ENCODE measurements around the gene MAML2. TPM values are rescaled to one million over a fixed set of nuclear protein-coding genes. Genes with fewer than 3 reads are reported as not detected.

Gene MAML2
- total RNA-seq, 1 donor from 2014 or later = 5.2 TPM

DNA sequence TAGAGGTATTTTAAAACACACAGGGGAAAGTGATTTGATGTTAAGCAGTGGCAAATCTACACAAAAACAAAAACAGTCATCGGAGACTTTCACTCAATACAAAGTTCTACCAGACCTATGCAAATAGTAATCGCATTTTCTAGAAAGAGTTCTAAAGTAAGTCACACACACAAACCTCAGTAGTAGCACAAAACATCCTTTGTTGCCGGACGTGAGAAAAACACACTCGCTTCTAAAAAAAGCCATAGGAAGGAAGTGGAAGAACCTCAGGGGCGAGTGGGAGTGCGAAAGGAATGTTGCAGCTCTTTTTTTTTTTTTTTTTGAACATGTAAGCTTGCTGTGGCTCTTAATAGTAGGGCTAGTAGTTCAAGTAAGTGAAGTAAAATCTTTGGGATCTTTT is 88.9 kb downstream of the MAML2 start:
- Histone ChIP-seq H3K27me3 (ENCODE audit: control insufficient read depth in 3 of 3, insufficient read depth in 3 of 3, low read length in 3 of 3) (no peaks in the 10 kb centered on the region), H3K4me1 (ENCODE audit: control insufficient read depth in 3 of 3, insufficient read depth in 3 of 3, low read length in 3 of 3) (peaks cover 6 to 14% (median 12%) of the 10 kb centered on the region in 3 donors), H3K9me3 (ENCODE audit: control insufficient read depth in 3 of 3, low read length in 3 of 3) (no peaks in the 10 kb centered on the region), H3K36me3 (ENCODE audit: control insufficient read depth in 3 of 3, insufficient read depth in 3 of 3, low read length in 3 of 3) (no peaks in the 10 kb centered on the region), H3K4me3 (ENCODE audit: low read length in 3 of 3) (no peak overlapping the region), H3K9ac (ENCODE audit: low read depth in 1 of 3, low read length in 3 of 3) (no peak overlapping the region), H3K27ac (ENCODE audit: low read depth, low read length) (no peak overlapping the region)

DNA sequence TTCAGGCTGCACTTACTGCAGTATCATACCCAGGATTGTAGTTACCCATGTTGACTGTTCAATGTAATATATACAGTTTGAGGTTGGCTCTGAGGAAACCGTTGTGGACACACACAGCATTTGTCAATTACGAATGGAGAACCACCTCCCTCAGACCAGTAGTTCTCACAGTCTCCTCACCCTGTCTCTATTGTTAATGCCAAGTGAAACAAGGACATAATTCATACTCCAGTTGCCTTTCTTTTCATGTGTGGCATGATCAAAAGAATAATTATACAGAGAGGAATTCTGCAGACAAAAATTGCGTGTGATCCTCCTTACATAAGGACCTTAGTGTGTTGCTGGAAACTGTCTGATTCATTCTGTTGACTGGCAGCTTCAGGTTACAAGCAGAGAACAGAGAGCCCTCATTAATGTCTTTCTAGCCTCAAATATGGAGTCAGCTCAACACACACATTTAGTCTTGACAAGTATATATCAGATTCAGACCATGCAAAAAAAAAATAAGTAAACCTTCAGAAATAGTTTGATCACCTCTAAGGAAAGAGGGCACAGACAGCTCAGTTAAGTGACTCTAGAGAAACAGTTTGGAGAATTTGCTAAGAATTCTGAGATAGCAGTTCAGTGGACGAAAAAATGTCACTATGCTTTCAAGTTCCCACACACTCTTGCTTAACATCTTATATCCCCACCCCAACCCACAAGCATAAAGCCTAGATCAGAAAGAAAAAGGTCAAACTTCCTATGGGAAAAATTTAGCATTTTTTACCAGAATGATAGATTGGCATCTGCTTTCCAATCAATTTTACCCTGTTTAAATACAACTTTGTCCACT is 96.1 kb downstream of the MAML2 start:
- H3K9ac ChIP-seq (ENCODE audit: low read depth in 1 of 3, low read length in 3 of 3) = no peak overlapping the region
- H3K27ac ChIP-seq (ENCODE audit: low read depth, low read length) = no peak overlapping the region
- H3K9me3 ChIP-seq (ENCODE audit: control insufficient read depth in 3 of 3, low read length in 3 of 3) = no peaks in the 10 kb centered on the region
- H3K4me1 ChIP-seq (ENCODE audit: control insufficient read depth in 3 of 3, insufficient read depth in 3 of 3, low read length in 3 of 3) = peaks cover 4 to 6% (median 5%) of the 10 kb centered on the region in 3 donors
- H3K27me3 ChIP-seq (ENCODE audit: control insufficient read depth in 3 of 3, insufficient read depth in 3 of 3, low read length in 3 of 3) = no peaks in the 10 kb centered on the region
- H3K36me3 ChIP-seq (ENCODE audit: control insufficient read depth in 3 of 3, insufficient read depth in 3 of 3, low read length in 3 of 3) = no peaks in the 10 kb centered on the region
- H3K4me3 ChIP-seq (ENCODE audit: low read length in 3 of 3) = no peak overlapping the region

DNA sequence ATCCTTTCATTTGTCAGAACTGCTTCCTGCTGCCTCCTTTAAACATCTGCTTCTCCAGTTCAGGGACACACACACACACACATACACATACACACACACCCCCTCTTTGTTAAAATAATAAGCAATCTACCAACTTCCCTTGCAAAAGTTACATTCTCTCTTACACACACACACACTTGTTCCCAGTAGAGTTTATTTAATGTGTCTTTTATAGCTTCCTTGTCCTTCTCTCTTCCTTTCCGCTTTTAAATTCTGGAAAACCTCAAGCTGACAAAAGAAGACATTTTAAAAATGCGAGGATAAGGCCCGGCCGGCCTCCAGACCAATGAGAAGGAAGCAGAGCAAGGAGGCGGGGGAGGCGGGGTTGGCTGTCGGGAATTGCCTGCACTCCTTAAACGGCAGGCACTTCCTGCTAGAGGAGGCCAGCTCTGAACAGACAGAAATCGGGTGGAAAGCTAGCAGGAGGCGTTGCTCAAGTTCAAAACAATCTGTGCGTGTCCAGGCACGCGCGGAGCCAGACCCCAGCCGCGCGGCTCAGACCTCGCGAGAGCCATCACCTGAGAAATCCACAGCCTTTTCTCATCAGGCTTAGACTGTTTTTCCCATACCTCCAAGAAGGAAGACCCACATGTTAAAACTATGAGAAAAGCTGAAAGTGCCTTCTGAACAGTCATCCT is 99.9 kb downstream of the MAML2 start:
- Histone ChIP-seq H3K27me3 (ENCODE audit: control insufficient read depth in 3 of 3, insufficient read depth in 3 of 3, low read length in 3 of 3) (no peaks in the 10 kb centered on the region), H3K27ac (ENCODE audit: low read depth, low read length) (peak overlapping the region; percentile 46), H3K4me3 (ENCODE audit: low read length in 3 of 3) (peak overlapping the region; percentile 63 to 83 (median 69)), H3K9ac (ENCODE audit: low read depth in 1 of 3, low read length in 3 of 3) (peak overlapping the region; percentile 48 to 71 (median 55)), H3K36me3 (ENCODE audit: control insufficient read depth in 3 of 3, insufficient read depth in 3 of 3, low read length in 3 of 3) (no peaks in the 10 kb centered on the region), H3K4me1 (ENCODE audit: control insufficient read depth in 3 of 3, insufficient read depth in 3 of 3, low read length in 3 of 3) (peaks cover 4 to 9% (median 5%) of the 10 kb centered on the region in 3 donors), H3K9me3 (ENCODE audit: control insufficient read depth in 3 of 3, low read length in 3 of 3) (no peaks in the 10 kb centered on the region)

- H3K4me3 ChIP-seq (ENCODE audit: low read length in 3 of 3) = no peak overlapping the region
- H3K27ac ChIP-seq (ENCODE audit: low read depth, low read length) = peak overlapping the region; percentile 46
- no peak overlapping the region for H3K9ac ChIP-seq (ENCODE audit: low read depth in 1 of 3, low read length in 3 of 3)
Measured at GRCh38 chr11:96242191-96242847, 100.7 kb downstream of the MAML2 start.

DNA sequence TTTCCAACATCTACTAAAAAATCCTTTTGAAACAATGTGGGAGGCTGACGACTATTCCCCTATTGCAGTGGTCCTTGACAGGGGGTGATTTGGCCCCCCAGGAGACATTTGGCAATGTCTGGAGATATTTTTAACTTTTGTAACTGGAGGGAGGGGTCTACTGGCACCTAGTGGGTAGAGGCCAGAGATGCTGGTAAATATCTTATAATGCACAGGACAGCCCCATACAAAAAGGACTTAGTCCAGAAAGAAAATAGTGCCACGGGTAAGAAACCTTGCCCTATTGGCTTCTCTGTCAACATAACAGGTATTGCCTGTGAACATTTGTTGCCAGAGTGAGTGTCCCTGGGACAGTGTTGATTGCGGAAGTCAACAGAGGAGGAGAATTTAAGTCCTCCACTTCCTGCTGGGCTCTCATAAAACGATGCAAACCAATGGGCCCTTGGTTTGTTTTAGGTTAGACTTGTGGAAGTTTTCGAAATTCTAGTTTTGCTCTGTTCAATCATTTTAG is 101.6 kb downstream of the MAML2 start:
- no peaks in the 10 kb centered on the region for H3K27me3 ChIP-seq (ENCODE audit: control insufficient read depth in 3 of 3, insufficient read depth in 3 of 3, low read length in 3 of 3)
- no peaks in the 10 kb centered on the region for H3K36me3 ChIP-seq (ENCODE audit: control insufficient read depth in 3 of 3, insufficient read depth in 3 of 3, low read length in 3 of 3)
- H3K4me1 ChIP-seq (ENCODE audit: control insufficient read depth in 3 of 3, insufficient read depth in 3 of 3, low read length in 3 of 3) = peaks cover 4 to 9% (median 5%) of the 10 kb centered on the region in 3 donors
- no peaks in the 10 kb centered on the region for H3K9me3 ChIP-seq (ENCODE audit: control insufficient read depth in 3 of 3, low read length in 3 of 3)
- no peak overlapping the region for H3K4me3 ChIP-seq (ENCODE audit: low read length in 3 of 3)
- no peak overlapping the region for H3K9ac ChIP-seq (ENCODE audit: low read depth in 1 of 3, low read length in 3 of 3)
- no peak overlapping the region for H3K27ac ChIP-seq (ENCODE audit: low read depth, low read length)

More at GRCh38 chr11:96242191-96242847, 100.7 kb downstream of the MAML2 start:
- Histone ChIP-seq H3K9me3 (ENCODE audit: control insufficient read depth in 3 of 3, low read length in 3 of 3) (no peaks in the 10 kb centered on the region), H3K27me3 (ENCODE audit: control insufficient read depth in 3 of 3, insufficient read depth in 3 of 3, low read length in 3 of 3) (no peaks in the 10 kb centered on the region), H3K4me1 (ENCODE audit: control insufficient read depth in 3 of 3, insufficient read depth in 3 of 3, low read length in 3 of 3) (peaks cover 4 to 9% (median 5%) of the 10 kb centered on the region in 3 donors), H3K36me3 (ENCODE audit: control insufficient read depth in 3 of 3, insufficient read depth in 3 of 3, low read length in 3 of 3) (no peaks in the 10 kb centered on the region)

GRCh38 chr11:96238563-96239135 is 104.3 kb downstream of the MAML2 start:
- Histone ChIP-seq H3K4me1 (ENCODE audit: control insufficient read depth in 3 of 3, insufficient read depth in 3 of 3, low read length in 3 of 3) (peaks cover 4 to 9% (median 5%) of the 10 kb centered on the region in 3 donors), H3K9me3 (ENCODE audit: control insufficient read depth in 3 of 3, low read length in 3 of 3) (no peaks in the 10 kb centered on the region), H3K27me3 (ENCODE audit: control insufficient read depth in 3 of 3, insufficient read depth in 3 of 3, low read length in 3 of 3) (no peaks in the 10 kb centered on the region), H3K9ac (ENCODE audit: low read depth in 1 of 3, low read length in 3 of 3) (no peak overlapping the region), H3K36me3 (ENCODE audit: control insufficient read depth in 3 of 3, insufficient read depth in 3 of 3, low read length in 3 of 3) (no peaks in the 10 kb centered on the region), H3K4me3 (ENCODE audit: low read length in 3 of 3) (no peak overlapping the region), H3K27ac (ENCODE audit: low read depth, low read length) (no peak overlapping the region)

DNA sequence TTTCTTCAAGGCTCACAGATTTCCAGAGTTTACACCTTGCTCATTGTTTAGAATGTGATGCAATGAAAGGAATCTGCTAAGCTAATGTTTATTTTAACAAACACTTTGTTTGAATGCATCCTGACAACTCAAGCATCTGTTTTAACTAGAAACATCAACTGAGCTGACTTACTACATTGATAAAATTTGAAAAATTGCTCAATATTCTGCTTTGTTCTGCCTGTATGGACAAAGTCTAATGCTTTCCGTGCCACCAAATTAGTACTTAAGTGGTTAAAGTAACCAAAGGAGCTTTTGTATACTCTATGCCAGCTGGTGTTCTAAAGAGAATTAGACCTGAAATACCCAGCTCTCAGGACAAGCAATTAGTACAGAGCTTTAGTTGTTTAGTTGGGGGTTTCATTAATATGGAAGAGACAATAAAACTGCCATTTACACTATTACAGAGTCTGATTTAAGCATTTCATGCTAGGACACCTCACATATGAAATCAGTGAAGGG is 105.2 kb downstream of the MAML2 start:
- Histone ChIP-seq H3K4me1 (ENCODE audit: control insufficient read depth in 3 of 3, insufficient read depth in 3 of 3, low read length in 3 of 3) (peaks cover 4 to 7% (median 5%) of the 10 kb centered on the region in 3 donors), H3K4me3 (ENCODE audit: low read length in 3 of 3) (no peak overlapping the region), H3K36me3 (ENCODE audit: control insufficient read depth in 3 of 3, insufficient read depth in 3 of 3, low read length in 3 of 3) (no peaks in the 10 kb centered on the region), H3K9ac (ENCODE audit: low read depth in 1 of 3, low read length in 3 of 3) (no peak overlapping the region), H3K27me3 (ENCODE audit: control insufficient read depth in 3 of 3, insufficient read depth in 3 of 3, low read length in 3 of 3) (no peaks in the 10 kb centered on the region), H3K27ac (ENCODE audit: low read depth, low read length) (no peak overlapping the region), H3K9me3 (ENCODE audit: control insufficient read depth in 3 of 3, low read length in 3 of 3) (no peaks in the 10 kb centered on the region)

DNA sequence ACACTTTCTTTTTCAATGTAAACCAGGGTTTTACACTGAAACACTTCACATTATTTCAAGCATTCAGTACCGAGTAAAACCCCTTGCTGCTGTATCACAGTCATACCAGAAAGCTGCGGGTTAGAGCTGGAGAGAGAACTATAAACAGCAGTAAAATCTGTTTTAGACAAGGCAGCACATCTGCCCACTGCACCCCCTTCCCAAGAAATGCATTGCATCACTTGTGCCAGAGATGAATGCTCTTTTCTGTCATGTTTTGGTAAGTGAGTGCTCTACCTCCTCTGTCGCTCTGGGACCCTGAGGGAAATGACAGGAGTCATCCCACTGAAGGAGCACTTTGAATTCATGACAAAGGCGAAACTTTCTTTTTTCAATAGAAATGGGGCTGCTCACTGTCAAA is 107.2 kb downstream of the MAML2 start:
- no peaks in the 10 kb centered on the region for H3K27me3 ChIP-seq (ENCODE audit: control insufficient read depth in 3 of 3, insufficient read depth in 3 of 3, low read length in 3 of 3)
- peaks cover 0 to 3% (median 0%) of the 10 kb centered on the region in 3 donors for H3K4me1 ChIP-seq (ENCODE audit: control insufficient read depth in 3 of 3, insufficient read depth in 3 of 3, low read length in 3 of 3)
- no peak overlapping the region for H3K4me3 ChIP-seq (ENCODE audit: low read length in 3 of 3)
- H3K36me3 ChIP-seq (ENCODE audit: control insufficient read depth in 3 of 3, insufficient read depth in 3 of 3, low read length in 3 of 3) = no peaks in the 10 kb centered on the region
- no peak overlapping the region for H3K27ac ChIP-seq (ENCODE audit: low read depth, low read length)
- no peak overlapping the region for H3K9ac ChIP-seq (ENCODE audit: low read depth in 1 of 3, low read length in 3 of 3)
- H3K9me3 ChIP-seq (ENCODE audit: control insufficient read depth in 3 of 3, low read length in 3 of 3) = no peaks in the 10 kb centered on the region

DNA sequence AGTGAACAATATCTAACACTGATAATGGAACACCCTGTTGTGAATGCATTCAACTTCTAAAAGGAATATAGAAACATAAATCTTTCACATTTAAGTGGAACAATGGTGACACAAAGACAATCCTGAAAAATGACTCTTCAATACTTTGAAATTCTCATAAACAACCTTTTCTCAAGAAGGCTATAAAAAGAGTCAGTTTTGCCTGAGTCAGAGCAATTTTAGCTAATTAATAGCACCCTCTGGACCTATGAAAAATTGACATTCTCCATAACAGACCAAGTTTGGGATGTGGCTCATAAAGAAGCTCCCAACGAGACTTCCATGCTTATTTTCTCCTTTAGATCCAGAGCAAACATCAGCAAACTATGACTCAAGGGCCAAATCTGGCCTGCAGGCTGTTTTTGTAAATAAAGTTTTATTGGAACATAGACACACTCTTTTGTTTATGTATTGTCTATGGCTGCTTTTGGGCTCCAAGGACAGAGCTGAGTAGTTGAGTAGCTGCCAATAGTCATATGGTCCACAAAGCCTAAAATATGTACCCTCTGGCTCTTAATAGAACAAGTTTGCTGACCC is 108.0 kb downstream of the MAML2 start:
- H3K4me3 ChIP-seq (ENCODE audit: low read length in 3 of 3) = no peak overlapping the region
- peaks cover 0 to 3% (median 0%) of the 10 kb centered on the region in 3 donors for H3K4me1 ChIP-seq (ENCODE audit: control insufficient read depth in 3 of 3, insufficient read depth in 3 of 3, low read length in 3 of 3)
- no peak overlapping the region for H3K27ac ChIP-seq (ENCODE audit: low read depth, low read length)
- no peaks in the 10 kb centered on the region for H3K36me3 ChIP-seq (ENCODE audit: control insufficient read depth in 3 of 3, insufficient read depth in 3 of 3, low read length in 3 of 3)
- no peaks in the 10 kb centered on the region for H3K9me3 ChIP-seq (ENCODE audit: control insufficient read depth in 3 of 3, low read length in 3 of 3)
- no peaks in the 10 kb centered on the region for H3K27me3 ChIP-seq (ENCODE audit: control insufficient read depth in 3 of 3, insufficient read depth in 3 of 3, low read length in 3 of 3)
- no peak overlapping the region for H3K9ac ChIP-seq (ENCODE audit: low read depth in 1 of 3, low read length in 3 of 3)
